Measurements from ENCODE around the gene PYCARD. TPM values are rescaled to one million over a fixed set of nuclear protein-coding genes. Genes with fewer than 3 reads are reported as not detected.

PYCARD gene
- polyA plus RNA-seq (not detected in 2 replicates), polyA minus RNA-seq (not detected in 2 replicates)

GRCh38 chr16:31202414-31203375 lies at the start of gene PYCARD:
Gene PYCARD, minus strand, starts transcription at chr16:31202760. Its CDS starts 70 bp downstream, at chr16:31202690.
- no peak within 1 kb of the TSS for H3K9ac ChIP-seq (ENCODE audit: low read length)
- TF ChIP-seq POLR2AphosphoS5 (IDR thresholded peaks at IDR 0.05), result no peak
- no peak for TF ChIP-seq CTCF (IDR thresholded peaks at IDR 0.05; ENCODE audit: poor library complexity, severe bottlenecking)
- no peak for TF ChIP-seq TAF1 (IDR thresholded peaks at IDR 0.05; ENCODE audit: low read depth)
- TF ChIP-seq REST (IDR thresholded peaks at IDR 0.05; ENCODE audit: borderline replicate concordance), result no peak
- TF ChIP-seq EZH2 (IDR thresholded peaks at IDR 0.05; ENCODE audit: borderline replicate concordance, insufficient read depth, low read length, poor library complexity, severe bottlenecking), result no peak
- TF ChIP-seq EP300 (conservative IDR thresholded peaks at IDR 0.05; ENCODE audit: poor library complexity, severe bottlenecking), result no peak
- no peak for TF ChIP-seq MXI1 (conservative IDR thresholded peaks at IDR 0.05; ENCODE audit: poor library complexity, severe bottlenecking)
- TF ChIP-seq SMC3 (conservative IDR thresholded peaks at IDR 0.05; ENCODE audit: poor library complexity), result no peak
- TF ChIP-seq RAD21 (conservative IDR thresholded peaks at IDR 0.05), result no peak
- peak within 1 kb of the TSS; percentile 21 for H3K4me3 ChIP-seq (ENCODE audit: low read length)
- no peaks in the 10 kb centered on the region for H3K9me3 ChIP-seq (ENCODE audit: low read length)
- no peaks in the 10 kb centered on the region for H3F3A ChIP-seq (ENCODE audit: insufficient read depth, low read length, poor library complexity, severe bottlenecking)
- H4K20me1 ChIP-seq (ENCODE audit: insufficient read depth), result no peaks in the 10 kb centered on the region
- no peaks in the 10 kb centered on the region for H3K9me2 ChIP-seq (ENCODE audit: insufficient read depth, low read length)
- H3K79me2 ChIP-seq (replicated peaks; ENCODE audit: insufficient read depth, low read length), result no peaks in the 10 kb centered on the region
- H3K27me3 ChIP-seq (ENCODE audit: insufficient read depth, low read depth, low read length), result peaks cover 27% of the 10 kb centered on the region
- no peak within 1 kb of the TSS for H2AFZ ChIP-seq (ENCODE audit: low read depth, low read length)
- no peak within 1 kb of the TSS for H3K4me2 ChIP-seq (ENCODE audit: low read length)
- no peak within 1 kb of the TSS for H3K27ac ChIP-seq (ENCODE audit: low read length)
- no peaks in the 10 kb centered on the region for H3K36me3 ChIP-seq (ENCODE audit: insufficient read depth, low read length)

DNA sequence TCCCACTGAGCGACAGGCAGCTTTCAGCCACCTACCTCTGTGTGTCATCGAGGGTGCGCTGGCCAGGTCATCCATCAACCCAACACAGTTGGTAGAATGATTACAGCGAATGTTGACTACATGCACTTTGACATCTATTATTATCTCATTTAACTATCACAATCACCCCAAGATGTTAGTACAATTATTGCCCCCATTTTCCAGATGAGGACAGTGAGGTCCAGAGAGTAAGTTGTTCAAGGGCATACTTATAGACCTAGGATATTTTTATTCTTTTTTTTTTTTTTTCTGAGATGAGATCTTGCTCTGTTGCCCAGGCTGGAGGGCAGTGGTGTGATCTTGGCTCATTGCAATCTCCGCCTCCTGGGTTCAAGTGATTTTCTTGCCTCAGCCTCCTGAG lies 48.9 kb upstream of the PYCARD start:
- Histone ChIP-seq H3K79me2 (replicated peaks; ENCODE audit: insufficient read depth, low read length) (no peaks in the 10 kb centered on the region), H3K9me2 (ENCODE audit: insufficient read depth, low read length) (no peaks in the 10 kb centered on the region), H4K20me1 (ENCODE audit: insufficient read depth) (no peaks in the 10 kb centered on the region), H3K27me3 (ENCODE audit: insufficient read depth, low read depth, low read length) (no peaks in the 10 kb centered on the region), H3F3A (ENCODE audit: insufficient read depth, low read length, poor library complexity, severe bottlenecking) (no peaks in the 10 kb centered on the region), H3K36me3 (ENCODE audit: insufficient read depth, low read length) (no peaks in the 10 kb centered on the region), H3K9me3 (ENCODE audit: low read length) (no peaks in the 10 kb centered on the region), H3K9ac (ENCODE audit: low read length) (no peak overlapping the region), H2AFZ (ENCODE audit: low read depth, low read length) (no peak overlapping the region), H3K4me3 (ENCODE audit: low read length) (no peak overlapping the region), H3K4me2 (ENCODE audit: low read length) (no peak overlapping the region), H3K27ac (ENCODE audit: low read length) (no peak overlapping the region)
- TF ChIP-seq CTCF (IDR thresholded peaks at IDR 0.05; ENCODE audit: poor library complexity, severe bottlenecking) (no peak), MXI1 (conservative IDR thresholded peaks at IDR 0.05; ENCODE audit: poor library complexity, severe bottlenecking) (no peak), SMC3 (conservative IDR thresholded peaks at IDR 0.05; ENCODE audit: poor library complexity) (no peak), TAF1 (IDR thresholded peaks at IDR 0.05; ENCODE audit: low read depth) (no peak), EP300 (conservative IDR thresholded peaks at IDR 0.05; ENCODE audit: poor library complexity, severe bottlenecking) (no peak), EZH2 (IDR thresholded peaks at IDR 0.05; ENCODE audit: borderline replicate concordance, insufficient read depth, low read length, poor library complexity, severe bottlenecking) (no peak), POLR2AphosphoS5 (IDR thresholded peaks at IDR 0.05) (no peak), RAD21 (conservative IDR thresholded peaks at IDR 0.05) (no peak), REST (IDR thresholded peaks at IDR 0.05; ENCODE audit: borderline replicate concordance) (no peak)

Measured in neural cell (in vitro differentiated cells).